Stimulated activated CD4-positive, alpha-beta T cell treated with anti-CD3 and anti-CD28 coated beads, Interleukin-12 subunit alpha, Interleukin-12 subunit beta, amount 100 ng/mL, for 4 hours (primary cell): Measurements from ENCODE around the gene YPEL5.

Experiments used
- DNase-seq: peaks from one replicate; pipeline ENCODE4 v3.0.0-alpha.2; 2020

YPEL5 gene

DNA sequence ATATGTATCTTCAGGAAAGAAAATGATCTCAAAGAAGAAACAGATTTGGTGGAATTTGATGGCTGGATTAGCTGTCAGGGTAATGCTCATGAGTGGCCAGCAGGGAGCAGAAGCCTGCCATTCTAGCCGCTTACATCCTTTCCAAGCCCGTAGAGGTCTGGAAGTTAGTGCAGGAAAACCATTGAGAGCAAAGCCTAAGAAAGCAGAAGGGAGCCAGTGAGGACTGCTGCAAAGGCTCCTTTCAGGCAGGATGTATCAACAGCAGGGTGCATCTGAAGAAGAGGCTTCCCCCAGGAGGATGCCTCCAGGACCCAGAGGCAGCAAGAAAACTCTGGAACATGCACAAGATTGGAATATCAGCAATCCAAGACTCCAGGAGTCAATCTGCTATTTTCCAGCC, 61.6 kb downstream of the YPEL5 start:
- DNase-seq = no peak

DNA sequence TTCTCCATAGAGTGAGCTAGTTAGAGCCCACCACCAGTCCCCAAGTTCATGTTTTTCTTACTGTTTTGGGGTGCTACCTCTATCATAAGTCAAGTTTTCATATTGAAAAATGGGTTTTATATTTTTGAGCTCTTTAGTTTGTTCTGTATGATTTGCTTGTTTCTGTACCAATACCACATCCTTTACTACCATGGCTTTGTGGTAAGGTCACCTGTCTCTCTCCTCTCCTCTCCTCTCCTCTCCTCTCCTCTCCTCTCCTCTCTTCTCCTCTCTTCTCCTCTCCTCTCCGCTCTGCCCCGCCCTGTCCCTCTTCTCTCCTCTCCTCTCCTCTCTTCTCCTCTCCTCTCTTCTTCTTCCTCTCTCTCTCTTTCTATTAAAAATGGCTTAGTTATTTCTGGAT, 62.4 kb downstream of the YPEL5 start:
- DNase-seq = no peak
